Posterior cingulate gyrus (tissue), 11 donors: Measurements from ENCODE around the gene IFNAR2.

Experiments
- DNase-seq, 10 donors: peaks; one replicate each; pipeline versions ENCODE4 v3.0.0 to v3.0.0-alpha.2; 2020 to 2021; ENCODE audit warnings: mixed read lengths in 3 of 10
- intact Hi-C: fragments of 100-400 bp; cut with DNase I; formaldehyde crosslinking; loops from one replicate; pipeline ENCODE4 v1.15.1; 2023

The IFNAR2 gene

GRCh38 chr21:33262921-33263320 is 33.2 kb downstream of the IFNAR2 start:
- no peak for DNase-seq
- intact Hi-C loops: no loop called here

GRCh38 chr21:33264561-33264960 is 34.8 kb downstream of the IFNAR2 start:
- intact Hi-C loops: no loop called here
- DNase-seq: no peak

- peak in 2 of 10 donors; percentile 19 to 35 for DNase-seq
- intact Hi-C loops: loop anchor here (2.0 kb wide), 1 partner anchor 59 kb away; the partner anchor contains the start of gene IFNAR1
Observed at GRCh38 chr21:33265664-33266049, 35.9 kb downstream of the IFNAR2 start.

- intact Hi-C loops: loop anchor here (2.0 kb wide), 1 partner anchor 59 kb away; the partner anchor contains the start of gene IFNAR1
Observed at GRCh38 chr21:33266050-33266788, 36.5 kb downstream of the IFNAR2 start, which contains the start of gene IL10RB. IL10RB (plus strand) TSS chr21:33266367; CDS start chr21:33266466, 99 bp downstream.

GRCh38 chr21:33266789-33267135 is 37.0 kb downstream of the IFNAR2 start:
- intact Hi-C loops: loop anchor here (2.0 kb wide), 1 partner anchor 58 kb away; the partner anchor contains the start of gene IFNAR1
- no peak for DNase-seq

More at GRCh38 chr21:33266050-33266788, 36.5 kb downstream of the IFNAR2 start, which contains the start of gene IL10RB:
- peak; percentile 31 to 95 (median 53) for DNase-seq

- intact Hi-C loops: loop anchor here (2.0 kb wide), 1 partner anchor 58 kb away; the partner anchor contains the start of gene IFNAR1
- DNase-seq: no peak
Observed at GRCh38 chr21:33267250-33267649, 37.5 kb downstream of the IFNAR2 start.

GRCh38 chr21:33268393-33268736 is 38.6 kb downstream of the IFNAR2 start:
- no peak for DNase-seq
- intact Hi-C loops: no loop called here

- intact Hi-C loops: no loop called here
- DNase-seq: no peak
Observed at GRCh38 chr21:33268737-33269441, 39.2 kb downstream of the IFNAR2 start.

- DNase-seq: no peak
- intact Hi-C loops: no loop called here
Observed at GRCh38 chr21:33270986-33271385, 41.2 kb downstream of the IFNAR2 start.

- intact Hi-C loops: no loop called here
- DNase-seq: no peak
Observed at GRCh38 chr21:33273044-33273443, 43.3 kb downstream of the IFNAR2 start.

GRCh38 chr21:33278721-33279120 is 49.0 kb downstream of the IFNAR2 start:
- intact Hi-C loops: no loop called here
- DNase-seq: no peak

GRCh38 chr21:33279330-33279820 is 49.6 kb downstream of the IFNAR2 start:
- DNase-seq: no peak
- intact Hi-C loops: no loop called here
